Astrocyte (in vitro differentiated cells and primary cell): Measurements from ENCODE around the gene PRB4. TPM values are rescaled to one million over a fixed set of nuclear protein-coding genes. Genes with fewer than 3 reads are reported as not detected.

Experiments
- DNase-seq: peaks from one replicate; pipeline ENCODE4 v3.0.0-alpha.2; 2010; ENCODE audit warnings: low read depth
- FAIRE-seq: peaks from 2 replicates; lab custom pipeline; 2011; peaks lifted over from hg19 to GRCh38; lab: Jason Lieb, UNC
- H2AFZ ChIP-seq: 2 replicates; pipeline ENCODE4 v1.6.0; 2012; ENCODE audit warnings: low read depth, low read length, inconsistent platforms
- H3K27ac ChIP-seq: 2 replicates; pipeline ENCODE4 v1.5.1; 2011; ENCODE audit warnings: low read depth, low read length, inconsistent platforms
- H3K27me3 ChIP-seq: 2 replicates; pipeline ENCODE4 v1.6.0; 2011; ENCODE audit warnings: low read length, inconsistent platforms; ENCODE audit not compliant: insufficient read depth
- H3K36me3 ChIP-seq: 2 replicates; pipeline ENCODE4 v1.5.1; 2011; ENCODE audit warnings: low read length, inconsistent platforms; ENCODE audit not compliant: insufficient read depth
- H3K4me1 ChIP-seq: 2 replicates; pipeline ENCODE4 v1.5.1; 2011; ENCODE audit warnings: low read length, inconsistent platforms; ENCODE audit not compliant: insufficient read depth
- H3K4me2 ChIP-seq: 2 replicates; pipeline ENCODE4 v1.6.0; 2012; ENCODE audit warnings: low read length, inconsistent platforms
- H3K4me3 ChIP-seq: 2 replicates; pipeline ENCODE4 v1.5.1; 2011; ENCODE audit warnings: low read depth, mild to moderate bottlenecking, low read length, inconsistent platforms; ENCODE audit not compliant: insufficient read depth
- H3K79me2 ChIP-seq: 2 replicates; pipeline ENCODE4 v1.6.0; 2012; ENCODE audit warnings: mild to moderate bottlenecking, low read length, inconsistent platforms; ENCODE audit not compliant: insufficient read depth
- H3K9ac ChIP-seq: 2 replicates; pipeline ENCODE4 v1.6.0; 2012; ENCODE audit warnings: mild to moderate bottlenecking, low read length, inconsistent platforms
- H3K9me3 ChIP-seq: 2 replicates; pipeline ENCODE4 v1.5.1; 2012; ENCODE audit warnings: low read depth, mild to moderate bottlenecking, low read length, inconsistent platforms; ENCODE audit not compliant: insufficient read depth
- H4K20me1 ChIP-seq: 2 replicates; pipeline ENCODE4 v1.6.0; 2012; ENCODE audit warnings: low read length, inconsistent platforms; ENCODE audit not compliant: insufficient read depth
- H3K27ac Mint-ChIP-seq: one replicate; pipeline ENCODE4 v1.8.0; 2021; ENCODE audit warnings: mild to moderate bottlenecking, mixed read lengths; ENCODE audit not compliant: unreplicated experiment
- H3K27me3 Mint-ChIP-seq: one replicate; pipeline ENCODE4 v1.8.0; 2021; ENCODE audit warnings: low read depth, mixed read lengths; ENCODE audit not compliant: unreplicated experiment
- H3K36me3 Mint-ChIP-seq: one replicate; pipeline ENCODE4 v1.8.0; 2021; ENCODE audit warnings: low read depth, mixed read lengths; ENCODE audit not compliant: unreplicated experiment
- H3K4me1 Mint-ChIP-seq: one replicate; pipeline ENCODE4 v1.8.0; 2021; ENCODE audit warnings: low read depth, mixed read lengths; ENCODE audit not compliant: unreplicated experiment
- H3K4me3 Mint-ChIP-seq: one replicate; pipeline ENCODE4 v1.8.0; 2021; ENCODE audit warnings: mild to moderate bottlenecking, moderate library complexity, mixed read lengths; ENCODE audit not compliant: unreplicated experiment
- H3K9me3 Mint-ChIP-seq: one replicate; pipeline ENCODE4 v1.8.0; 2021; ENCODE audit warnings: mild to moderate bottlenecking, mixed read lengths; ENCODE audit not compliant: unreplicated experiment
- CTCF ChIP-seq: IDR thresholded peaks from 2 replicates; pipeline ENCODE4 v1.5.1; 2011; ENCODE audit warnings: low read depth, mild to moderate bottlenecking, inconsistent platforms, low read length, moderate library complexity; ENCODE audit not compliant: insufficient read depth
- EZH2 ChIP-seq: IDR thresholded peaks from 2 replicates; pipeline ENCODE4 v1.6.1; 2012; ENCODE audit warnings: mild to moderate bottlenecking, low read length, inconsistent platforms; ENCODE audit not compliant: insufficient read depth
- total RNA-seq: library from RNA; stranded (reverse); gene quantifications from 2 replicates; pipeline ENCODE4 v1.2.1, GENCODE V29; 2021

Gene PRB4
- total RNA-seq, 1 donor from 2014 or later, result not detected

GRCh38 chr12:11273449-11273848 lies 36.8 kb downstream of the PRB4 start:
- Mint-ChIP-seq H3K4me1 (peaks cover 2% of the 10 kb centered on the region), H3K4me3 (no peak overlapping the region), H3K27me3 (peaks cover 6% of the 10 kb centered on the region), H3K27ac (no peak overlapping the region), H3K9me3 (no peaks in the 10 kb centered on the region), H3K36me3 (no peaks in the 10 kb centered on the region)
- H3K27ac ChIP-seq, result no peak overlapping the region
- no peaks in the 10 kb centered on the region for H3K79me2 ChIP-seq
- H3K9me3 ChIP-seq, result no peaks in the 10 kb centered on the region
- H3K9ac ChIP-seq, result no peak overlapping the region
- no peak overlapping the region for H2AFZ ChIP-seq
- DNase-seq (no peak), FAIRE-seq (no peak)
- no peaks in the 10 kb centered on the region for H4K20me1 ChIP-seq
- no peaks in the 10 kb centered on the region for H3K27me3 ChIP-seq
- H3K36me3 ChIP-seq, result no peaks in the 10 kb centered on the region
- no peaks in the 10 kb centered on the region for H3K4me1 ChIP-seq
- no peak overlapping the region for H3K4me2 ChIP-seq
- H3K4me3 ChIP-seq, result no peak overlapping the region
- TF ChIP-seq EZH2, result no peak
- TF ChIP-seq CTCF, result no peak

GRCh38 chr12:11269607-11270006 lies 40.6 kb downstream of the PRB4 start, which contains the start of gene PRB3:
Gene PRB3, minus strand, starts transcription at chr12:11269707. Its CDS starts 38 bp downstream, at chr12:11269669.
- Mint-ChIP-seq H3K9me3 (no peaks in the 10 kb centered on the region), H3K4me1 (peaks cover 2% of the 10 kb centered on the region), H3K27me3 (peaks cover 6% of the 10 kb centered on the region), H3K27ac (no peak within 1 kb of the TSS), H3K4me3 (no peak within 1 kb of the TSS), H3K36me3 (no peaks in the 10 kb centered on the region)
- Histone ChIP-seq H3K9ac (no peak within 1 kb of the TSS), H3K4me3 (no peak within 1 kb of the TSS), H2AFZ (no peak within 1 kb of the TSS), H4K20me1 (no peaks in the 10 kb centered on the region), H3K4me2 (no peak within 1 kb of the TSS), H3K36me3 (no peaks in the 10 kb centered on the region), H3K9me3 (no peaks in the 10 kb centered on the region), H3K4me1 (no peaks in the 10 kb centered on the region), H3K27me3 (no peaks in the 10 kb centered on the region), H3K79me2 (no peaks in the 10 kb centered on the region), H3K27ac (no peak within 1 kb of the TSS)
- FAIRE-seq (no peak), DNase-seq (no peak)
- no peak for TF ChIP-seq CTCF

- Mint-ChIP-seq H3K9me3 (peaks cover 5% of the 10 kb centered on the region), H3K36me3 (no peaks in the 10 kb centered on the region), H3K27me3 (peaks cover 8% of the 10 kb centered on the region), H3K27ac (no peak overlapping the region), H3K4me1 (no peaks in the 10 kb centered on the region), H3K4me3 (no peak overlapping the region)
- Histone ChIP-seq H4K20me1 (no peaks in the 10 kb centered on the region), H3K9me3 (no peaks in the 10 kb centered on the region), H3K27ac (no peak overlapping the region), H3K4me2 (no peak overlapping the region), H3K4me3 (no peak overlapping the region), H2AFZ (no peak overlapping the region), H3K27me3 (no peaks in the 10 kb centered on the region), H3K9ac (no peak overlapping the region), H3K79me2 (no peaks in the 10 kb centered on the region), H3K4me1 (no peaks in the 10 kb centered on the region), H3K36me3 (no peaks in the 10 kb centered on the region)
- TF ChIP-seq EZH2 (no peak), CTCF (no peak)
- DNase-seq (no peak), FAIRE-seq (no peak)
These were observed 45.7 kb downstream of the PRB4 start for GRCh38 chr12:11264501-11264900.

Other genes with a start within 250 kb of the PRB4 start
- gene TAS2R46, start 248.1 kb downstream of the PRB4 start, total RNA-seq, result 0.57 and 0.96 TPM in 2 replicates
- 0.52 and 0.58 TPM in 2 replicates for gene TAS2R43, start 218.1 kb downstream of the PRB4 start, total RNA-seq
- gene TAS2R30, start 175.8 kb downstream of the PRB4 start, total RNA-seq, result 1.3 and 1.7 TPM in 2 replicates
- 16.3 and 16.6 TPM in 2 replicates for gene SMIM10L1, start 139.2 kb downstream of the PRB4 start, total RNA-seq
- gene TAS2R42, start 123.5 kb downstream of the PRB4 start, total RNA-seq, result not detected in 2 replicates
- not detected in 2 replicates for gene PRB3, start 40.7 kb downstream of the PRB4 start, total RNA-seq
- gene PRB2, start 85.1 kb upstream of the PRB4 start, total RNA-seq, result not detected in 2 replicates